SU-DHL-6 (cell line): ENCODE results near the gene NENF.

Experiments
- H2AFZ ChIP-seq: fragments of 200-600 bp; sonication (generic); 2 replicates; pipeline ENCODE4 v1.6.1; 2014; ENCODE audit warnings: low read depth, mild to moderate bottlenecking, moderate library complexity, mixed read lengths, antibody characterized with exemption, low read length; ENCODE audit not compliant: severe bottlenecking
- H3F3A ChIP-seq: fragments of 200-600 bp; shearing (Covaris generic); 2 replicates; pipeline ENCODE4 v1.6.0; 2016; ENCODE audit warnings: antibody characterized with exemption, mild to moderate bottlenecking; ENCODE audit not compliant: insufficient read depth
- H3K27ac ChIP-seq: fragments of 200-600 bp; sonication (generic); 2 replicates; pipeline ENCODE4 v1.5.1; 2016; ENCODE audit warnings: low read depth, mild to moderate bottlenecking, low read length, moderate library complexity, mixed read lengths
- H3K27me3 ChIP-seq: fragments of 200-600 bp; sonication (generic), shearing (Covaris generic); 2 replicates; pipeline ENCODE4 v1.6.0; 2014; ENCODE audit warnings: mild to moderate bottlenecking, low read length
- H3K36me3 ChIP-seq: fragments of 200-600 bp; sonication (generic); 2 replicates; pipeline ENCODE4 v1.6.1; 2014; ENCODE audit warnings: mild to moderate bottlenecking, low read length, mixed read lengths
- H3K4me2 ChIP-seq: fragments of 300-600, 200-600 bp; shearing (Covaris generic), sonication (generic); 2 replicates; pipeline ENCODE4 v1.6.0; 2014; ENCODE audit warnings: low read length, low read depth, mild to moderate bottlenecking; ENCODE audit not compliant: poor library complexity, severe bottlenecking
- H3K4me3 ChIP-seq: fragments of 200-600 bp; sonication (generic); 2 replicates; pipeline ENCODE4 v1.5.1; 2014; ENCODE audit warnings: antibody characterized with exemption, low read length, mild to moderate bottlenecking, mixed read lengths; ENCODE audit not compliant: insufficient read depth, poor library complexity, severe bottlenecking
- H3K79me2 ChIP-seq: fragments of 200-600 bp; sonication (generic); 2 replicates; pipeline ENCODE4 v1.6.1; 2014; ENCODE audit warnings: mild to moderate bottlenecking, low read length, moderate library complexity; ENCODE audit not compliant: insufficient read depth
- H3K9ac ChIP-seq: fragments of 200-600 bp; sonication (generic); 2 replicates; pipeline ENCODE4 v1.7.0; 2014; ENCODE audit warnings: mild to moderate bottlenecking, low read length
- H3K9me2 ChIP-seq: fragments of 200-600 bp; sonication (generic); replicated peaks from 2 replicates; pipeline ENCODE4 v1.6.1; 2014; ENCODE audit warnings: low read length; ENCODE audit not compliant: insufficient read depth
- H3K9me3 ChIP-seq: fragments of 200-600 bp; sonication (generic); 2 replicates; pipeline ENCODE4 v1.6.1; 2014; ENCODE audit warnings: low read length, mixed read lengths; ENCODE audit not compliant: insufficient read depth
- H4K20me1 ChIP-seq: fragments of 200-600 bp; sonication (generic); 2 replicates; pipeline ENCODE4 v1.6.1; 2014; ENCODE audit warnings: low read depth, mild to moderate bottlenecking, antibody characterized with exemption, low read length, moderate library complexity, mixed read lengths
- CTCF ChIP-seq: fragments of 200-600 bp; sonication (generic); IDR thresholded peaks from one replicate; pipeline ENCODE4 v1.5.1; 2017; ENCODE audit warnings: antibody characterized with exemption, mild to moderate bottlenecking, low read length, moderate library complexity; ENCODE audit not compliant: insufficient read depth, poor library complexity, severe bottlenecking
- EZH2phosphoT487 ChIP-seq: fragments of 200-600 bp; sonication (generic), shearing (Covaris generic); conservative IDR thresholded peaks from 2 replicates; pipeline ENCODE4 v1.6.1; 2018; ENCODE audit warnings: mild to moderate bottlenecking, antibody characterized with exemption, low read length, moderate library complexity, mixed read lengths

Gene NENF

GRCh38 chr1:212450331-212450881 is 17.7 kb downstream of the NENF start:
- H3K27me3 ChIP-seq, result no peaks in the 10 kb centered on the region
- no peaks in the 10 kb centered on the region for H3F3A ChIP-seq
- H3K9me3 ChIP-seq, result no peaks in the 10 kb centered on the region
- no peaks in the 10 kb centered on the region for H3K79me2 ChIP-seq
- H3K9ac ChIP-seq, result no peak overlapping the region
- no peaks in the 10 kb centered on the region for H3K36me3 ChIP-seq
- H3K9me2 ChIP-seq, result no peaks in the 10 kb centered on the region
- no peak for TF ChIP-seq CTCF
- no peak for TF ChIP-seq EZH2phosphoT487
- no peak overlapping the region for H2AFZ ChIP-seq
- no peak overlapping the region for H3K4me3 ChIP-seq
- H3K4me2 ChIP-seq, result no peak overlapping the region
- H3K27ac ChIP-seq, result no peak overlapping the region
- H4K20me1 ChIP-seq, result no peaks in the 10 kb centered on the region

- TF ChIP-seq CTCF (no peak), EZH2phosphoT487 (no peak)
- Histone ChIP-seq H3K27me3 (no peaks in the 10 kb centered on the region), H3K36me3 (no peaks in the 10 kb centered on the region), H3K4me3 (no peak overlapping the region), H3F3A (no peaks in the 10 kb centered on the region), H3K27ac (no peak overlapping the region), H3K9ac (no peak overlapping the region), H3K79me2 (no peaks in the 10 kb centered on the region), H4K20me1 (no peaks in the 10 kb centered on the region), H3K9me2 (no peaks in the 10 kb centered on the region), H3K9me3 (no peaks in the 10 kb centered on the region), H2AFZ (no peak overlapping the region), H3K4me2 (no peak overlapping the region)
Measured at GRCh38 chr1:212451416-212452322, 18.9 kb downstream of the NENF start.

GRCh38 chr1:212452323-212453155 is 19.8 kb downstream of the NENF start:
- Histone ChIP-seq H3F3A (no peaks in the 10 kb centered on the region), H3K9me3 (no peaks in the 10 kb centered on the region), H3K79me2 (no peaks in the 10 kb centered on the region), H3K36me3 (no peaks in the 10 kb centered on the region), H4K20me1 (no peaks in the 10 kb centered on the region), H2AFZ (no peak overlapping the region), H3K9me2 (no peaks in the 10 kb centered on the region), H3K9ac (no peak overlapping the region), H3K4me3 (no peak overlapping the region), H3K27me3 (no peaks in the 10 kb centered on the region), H3K27ac (no peak overlapping the region), H3K4me2 (no peak overlapping the region)
- TF ChIP-seq CTCF (no peak), EZH2phosphoT487 (no peak)
